Progenitor cell of endocrine pancreas (in vitro differentiated cells): Measurements from ENCODE around the gene FANCB. TPM values are rescaled to one million over a fixed set of nuclear protein-coding genes. Genes with fewer than 3 reads are reported as not detected.

Experiments
- DNase-seq: peaks from one replicate; pipeline ENCODE4 v3.0.0; 2021; ENCODE audit warnings: low spot score; ENCODE audit not compliant: unreplicated experiment
- H3K27ac Mint-ChIP-seq: 2 replicates; pipeline ENCODE4 v1.8.0; 2021; ENCODE audit warnings: mild to moderate bottlenecking, moderate library complexity, mixed read lengths
- H3K27me3 Mint-ChIP-seq: 2 replicates; pipeline ENCODE4 v1.8.0; 2021; ENCODE audit warnings: mixed read lengths
- H3K36me3 Mint-ChIP-seq: 2 replicates; pipeline ENCODE4 v1.8.0; 2022; ENCODE audit warnings: mixed read lengths; ENCODE audit not compliant: insufficient read depth
- H3K4me1 Mint-ChIP-seq: 2 replicates; pipeline ENCODE4 v1.8.0; 2021; ENCODE audit warnings: low read depth, mixed read lengths
- H3K4me3 Mint-ChIP-seq: 2 replicates; pipeline ENCODE4 v1.8.0; 2021; ENCODE audit warnings: low read depth, mild to moderate bottlenecking, moderate library complexity, mixed read lengths
- H3K9me3 Mint-ChIP-seq: 2 replicates; pipeline ENCODE4 v1.8.0; 2021; ENCODE audit warnings: low read depth, mixed read lengths
- CTCF ChIP-seq: fragments of 200-600 bp; sonication (generic); IDR thresholded peaks from one replicate; pipeline ENCODE4 v1.5.0; 2021; ENCODE audit warnings: antibody characterized with exemption, mild to moderate bottlenecking; ENCODE audit not compliant: unreplicated experiment
- total RNA-seq: library from RNA; stranded (reverse); gene quantifications from 2 replicates; pipeline ENCODE4 v1.2.1, GENCODE V29; 2021

The FANCB gene
- total RNA-seq, 1 donor from 2014 or later, result 8.0 TPM

- Mint-ChIP-seq H3K9me3 (peaks cover 33% of the 10 kb centered on the region), H3K36me3 (peaks cover 4% of the 10 kb centered on the region), H3K27me3 (no peaks in the 10 kb centered on the region), H3K27ac (no peak overlapping the region), H3K4me1 (no peaks in the 10 kb centered on the region), H3K4me3 (no peak overlapping the region)
- no peak for DNase-seq
- TF ChIP-seq CTCF, result no peak
Measured at GRCh38 chrX:14802943-14803710, 69.7 kb downstream of the FANCB start.

DNA sequence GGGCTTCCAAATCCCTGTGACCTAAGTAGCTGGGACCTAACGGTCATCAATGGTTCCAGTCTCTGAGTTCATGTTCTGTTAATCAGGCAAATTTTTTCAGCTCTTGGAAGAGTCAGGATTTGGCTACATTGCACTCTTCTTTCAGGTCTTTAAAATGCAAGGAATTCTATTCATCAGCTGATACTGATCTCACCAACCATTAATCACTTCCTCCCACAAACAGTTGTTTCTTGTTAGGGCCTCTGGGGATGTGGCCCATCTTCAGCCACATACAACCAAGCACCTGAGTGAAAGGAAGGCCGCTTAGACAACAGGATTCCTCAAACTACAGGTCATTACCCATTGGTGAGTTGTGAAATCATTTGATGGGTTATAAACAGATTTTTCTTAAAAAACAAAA is 71.7 kb downstream of the FANCB start:
- H3K27me3 Mint-ChIP-seq, result no peaks in the 10 kb centered on the region
- no peak for DNase-seq
- peaks cover 1% of the 10 kb centered on the region for H3K36me3 Mint-ChIP-seq
- peaks cover 28% of the 10 kb centered on the region for H3K9me3 Mint-ChIP-seq
- TF ChIP-seq CTCF, result no peak
- H3K4me3 Mint-ChIP-seq, result no peak overlapping the region
- H3K27ac Mint-ChIP-seq, result no peak overlapping the region
- H3K4me1 Mint-ChIP-seq, result no peaks in the 10 kb centered on the region

DNA sequence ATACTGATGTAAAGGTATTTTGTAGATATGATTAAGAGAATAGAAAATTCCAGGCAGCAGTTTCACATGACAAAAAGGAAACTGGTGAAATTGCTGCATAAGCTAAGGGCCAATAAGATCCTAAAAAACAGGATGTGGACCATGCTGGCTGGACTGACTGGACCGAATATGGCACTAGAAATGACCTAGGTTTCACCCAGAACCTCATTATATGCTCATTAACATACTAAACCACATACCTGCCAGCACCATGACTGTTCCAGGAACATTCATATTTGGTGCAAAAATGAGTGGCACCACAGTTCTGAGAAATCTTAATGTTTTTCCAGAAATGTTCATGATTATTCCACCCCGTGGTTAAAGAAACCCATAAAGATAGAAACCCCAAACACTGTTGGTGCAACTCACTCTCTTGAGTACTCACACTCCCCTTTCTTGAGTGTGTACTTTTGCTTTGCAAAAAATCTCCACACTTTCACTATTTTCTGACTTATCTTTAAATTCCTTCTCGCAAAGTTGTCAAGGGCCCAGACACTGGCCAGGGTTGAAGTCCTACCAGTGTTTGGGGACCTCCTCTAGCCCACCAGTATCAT is 74.0 kb downstream of the FANCB start:
- Mint-ChIP-seq H3K4me3 (no peak overlapping the region), H3K27me3 (no peaks in the 10 kb centered on the region), H3K4me1 (no peaks in the 10 kb centered on the region), H3K9me3 (peaks cover 25% of the 10 kb centered on the region), H3K27ac (no peak overlapping the region), H3K36me3 (peaks cover 1% of the 10 kb centered on the region)
- DNase-seq, result no peak
- TF ChIP-seq CTCF, result no peak

Other genes starting within 250 kb of the FANCB start
- gene MOSPD2, start 352 bp upstream of the FANCB start, total RNA-seq, result 8.4 and 10.1 TPM in 2 replicates